Endothelial cell of umbilical vein (primary cell): ENCODE results near the gene TWIST2. TPM values are rescaled to one million over a fixed set of nuclear protein-coding genes. Genes with fewer than 3 reads are reported as not detected.

Experiments used
- BruUV-seq: library from RNA; stranded (reverse); fragments of 400-500 nt; replicated peaks from 2 replicates; lab custom pipeline; 2021; lab: Mats Ljungman, UMichigan
- CTCF ChIA-PET: fragments of 300-600, 350-600 bp; sonication (Branson Sonifier 250); formaldehyde crosslinking; loops from one replicate; lab custom pipeline; 2021; ENCODE audit warnings: antibody characterized with exemption, inconsistent platforms; lab: Charles Lee
- POLR2A ChIA-PET: fragments of 300-600, 350-600 bp; sonication (Branson Sonifier 250); formaldehyde crosslinking; loops from one replicate; lab custom pipeline; 2021; ENCODE audit warnings: antibody characterized with exemption, inconsistent platforms; lab: Charles Lee
- DNase-seq: peaks from one replicate; pipeline ENCODE4 v3.0.0-alpha.2; 2011; ENCODE audit warnings: low read depth, low spot score
- FAIRE-seq: peaks from 2 replicates; lab custom pipeline; 2011; peaks lifted over from hg19 to GRCh38; lab: Jason Lieb, UNC
- H2AFZ ChIP-seq: 2 replicates; pipeline ENCODE4 v1.6.0; 2012; ENCODE audit warnings: low read depth, low read length, control low read depth, inconsistent platforms
- H3K27ac ChIP-seq: 2 replicates; pipeline ENCODE4 v1.5.1; 2011; ENCODE audit warnings: low read depth, mild to moderate bottlenecking, control low read depth, low read length, moderate library complexity; ENCODE audit not compliant: insufficient read depth
- H3K27me3 ChIP-seq, 2 experiments: 2 replicates each; pipeline versions ENCODE4 v1.6.0 to v1.6.1; 2011; ENCODE audit warnings: low read length in 2 of 2, mixed read lengths in 1 of 2; ENCODE audit not compliant: control insufficient read depth in 2 of 2, insufficient read depth in 2 of 2
- H3K36me3 ChIP-seq, 2 experiments: 2 replicates in 1 of 2; 3 replicates in 1 of 2; pipeline ENCODE4 v1.5.1; 2011; ENCODE audit warnings: low read length in 2 of 2, mild to moderate bottlenecking in 1 of 2, moderate library complexity in 1 of 2; ENCODE audit not compliant: control insufficient read depth in 2 of 2, insufficient read depth in 2 of 2; ENCODE audit errors: extremely low read depth in 1 of 2
- H3K4me1 ChIP-seq: 3 replicates; pipeline ENCODE4 v1.5.1; 2011; ENCODE audit warnings: mild to moderate bottlenecking, low read length; ENCODE audit not compliant: control insufficient read depth, insufficient read depth; ENCODE audit errors: extremely low read depth
- H3K4me2 ChIP-seq: 2 replicates; pipeline ENCODE4 v1.6.1; 2011; ENCODE audit warnings: low read length, control low read depth, mixed read lengths; ENCODE audit not compliant: insufficient read depth
- H3K4me3 ChIP-seq, 3 experiments: fragments of 200-600 bp in 1 of 3; sonication (generic), shearing (Covaris generic) in 1 of 3; replicated peaks in 1 of 3; 2 replicates each; pipeline ENCODE4 v1.5.1; 2011 to 2016; ENCODE audit warnings: control low read depth in 3 of 3, low read length in 3 of 3, mild to moderate bottlenecking in 2 of 3, inconsistent platforms in 1 of 3, low read depth in 1 of 3, moderate library complexity in 1 of 3; ENCODE audit not compliant: insufficient read depth in 1 of 3
- H3K79me2 ChIP-seq: 2 replicates; pipeline ENCODE4 v1.6.0; 2012; ENCODE audit warnings: low read length, inconsistent platforms; ENCODE audit not compliant: control insufficient read depth, insufficient read depth
- H3K9ac ChIP-seq: replicated peaks from 2 replicates; pipeline ENCODE3; 2011; ENCODE audit warnings: low read length, control low read depth; ENCODE audit not compliant: insufficient read depth; ENCODE audit errors: extremely low read depth
- H3K9me1 ChIP-seq: replicated peaks from 3 replicates; pipeline ENCODE4 v1.6.0; 2011; ENCODE audit warnings: mild to moderate bottlenecking, low read length; ENCODE audit not compliant: control insufficient read depth, insufficient read depth; ENCODE audit errors: extremely low read depth
- H3K9me3 ChIP-seq: replicated peaks from 2 replicates; pipeline ENCODE4 v1.5.1; 2012; ENCODE audit warnings: low read length, inconsistent platforms; ENCODE audit not compliant: control insufficient read depth, insufficient read depth
- H4K20me1 ChIP-seq: replicated peaks from 2 replicates; pipeline ENCODE3; 2011; ENCODE audit warnings: mild to moderate bottlenecking, low read length; ENCODE audit not compliant: control insufficient read depth, insufficient read depth; ENCODE audit errors: extremely low read depth
- CTCF ChIP-seq, 2 donors: IDR thresholded peaks; 1 replicate in 1 of 2; 2 replicates in 1 of 2; pipeline ENCODE4 v1.5.1; 2011; ENCODE audit warnings: low read length in 2 of 2, mild to moderate bottlenecking in 2 of 2, moderate library complexity in 2 of 2, control low read depth in 1 of 2, inconsistent platforms in 1 of 2, low read depth in 1 of 2; ENCODE audit not compliant: insufficient read depth in 1 of 2; ENCODE audit errors: extremely low read depth in 1 of 2
- EZH2 ChIP-seq: IDR thresholded peaks from 2 replicates; pipeline ENCODE4 v1.6.1; 2012; ENCODE audit warnings: borderline replicate concordance, low read depth, mild to moderate bottlenecking, moderate library complexity, low read length, inconsistent platforms; ENCODE audit not compliant: severe bottlenecking
- FOS ChIP-seq: IDR thresholded peaks from 2 replicates; pipeline ENCODE4 v1.6.1; 2011; ENCODE audit warnings: mild to moderate bottlenecking, low read length, moderate library complexity, borderline replicate concordance; ENCODE audit not compliant: insufficient read depth
- GATA2 ChIP-seq: IDR thresholded peaks from 2 replicates; pipeline ENCODE4 v1.7.0; 2011; ENCODE audit warnings: low read depth, mild to moderate bottlenecking, moderate library complexity, mixed read lengths, low read length; ENCODE audit not compliant: insufficient read length, insufficient read depth
- JUN ChIP-seq: IDR thresholded peaks from 2 replicates; pipeline ENCODE4 v1.6.1; 2011; ENCODE audit warnings: borderline replicate concordance, low read depth; ENCODE audit not compliant: insufficient read length, insufficient read depth
- MAX ChIP-seq: IDR thresholded peaks from 2 replicates; pipeline ENCODE4 v1.6.1; 2011; ENCODE audit not compliant: insufficient read depth, insufficient read length
- POLR2A ChIP-seq: IDR thresholded peaks from 2 replicates; pipeline ENCODE4 v1.6.1; 2012; ENCODE audit warnings: low read depth, mild to moderate bottlenecking, control low read depth, low read length
- POLR2AphosphoS5 ChIP-seq: IDR thresholded peaks from 2 replicates; pipeline ENCODE4 v1.6.1; 2012; ENCODE audit warnings: low read depth, mild to moderate bottlenecking, control low read depth, low read length, moderate library complexity; ENCODE audit not compliant: insufficient read depth
- dilution Hi-C: fragments of 300-500 bp; cut with MboI; formaldehyde crosslinking; loops from one replicate; pipeline ENCODE4 v1.15.0; 2019; ENCODE audit warnings: low sequenced_read_pairs; ENCODE audit not compliant: extremely low pct_ligation_motif_present
- intact Hi-C: fragments of 100-400 bp; cut with micrococcal nuclease; formaldehyde crosslinking; loops from one replicate; pipeline ENCODE4 v1.10.0; 2022
- polyA plus RNA-seq, 4 experiments: library from polyadenylated mRNA; depleted of rRNA in 3 of 4; stranded (reverse) in 3 of 4; unstranded in 1 of 4; fragments of >200 nt; gene quantifications; 2 replicates each; pipeline versions ENCODE4 v1.2.1 to v1.2.3, GENCODE V29; 2011 to 2012; ENCODE audit warnings: missing spikeins in 1 of 4
- total RNA-seq: library from RNA; stranded (reverse); gene quantifications from 2 replicates; pipeline ENCODE4 v1.2.3, GENCODE V29; 2021

TWIST2 gene
- total and polyA plus RNA-seq, 2 donors (not counting 3 experiments of a cell fraction or from before 2014, with no cell fraction given) = 2.3 to 3.4 TPM

DNA sequence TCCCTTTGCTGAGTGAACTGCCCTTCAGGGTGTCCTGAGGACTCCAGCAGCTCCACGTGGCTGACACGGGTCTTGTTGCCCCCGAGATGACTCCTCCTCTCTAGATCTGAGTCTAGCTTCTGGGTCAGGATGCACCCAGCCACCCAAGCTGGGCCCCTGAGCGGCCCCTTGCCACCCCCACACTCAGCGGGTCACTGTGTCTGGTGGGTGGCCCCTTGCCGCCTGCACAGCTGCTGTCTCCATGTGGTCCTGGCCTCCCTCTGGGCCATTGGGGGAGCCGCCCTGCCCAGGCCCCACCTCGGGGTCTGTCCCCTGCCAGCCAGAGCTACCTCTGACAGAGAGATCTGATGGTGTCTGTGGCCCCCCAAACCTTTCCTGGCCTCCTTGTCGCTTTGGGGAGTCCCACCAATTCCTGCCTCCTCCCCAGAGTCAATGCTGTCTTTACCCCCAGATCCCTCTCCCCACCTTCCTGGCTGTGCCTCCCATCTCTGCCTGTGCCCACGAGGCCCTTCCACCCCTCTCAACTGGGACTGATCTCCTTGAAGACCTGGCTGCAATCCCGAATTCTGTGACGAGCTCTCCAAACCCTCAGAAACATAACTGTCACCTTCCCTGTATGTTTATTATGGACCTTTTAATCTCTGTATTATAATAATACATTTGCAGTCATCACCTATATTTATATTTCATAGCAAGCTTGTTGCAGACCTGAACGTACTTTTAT lies 46.5 kb downstream of the TWIST2 start:
- DNase-seq (no peak), FAIRE-seq (no peak)
- H3K4me1 ChIP-seq = peaks cover 12% of the 10 kb centered on the region
- no peaks in the 10 kb centered on the region for H3K79me2 ChIP-seq
- H4K20me1 ChIP-seq = no peaks in the 10 kb centered on the region
- TF ChIP-seq MAX (no peak), JUN (no peak), POLR2AphosphoS5 (no peak)
- no peaks in the 10 kb centered on the region for H3K9me3 ChIP-seq
- H3K27ac ChIP-seq = no peak overlapping the region
- no peak overlapping the region for H2AFZ ChIP-seq
- no peak overlapping the region for H3K9ac ChIP-seq
- H3K9me1 ChIP-seq = no peaks in the 10 kb centered on the region
- no peak overlapping the region for H3K4me2 ChIP-seq
- ChIA-PET POLR2A (no interaction called here), CTCF (interaction anchor here (3.2 kb wide), 1 partner anchor 19 kb away, joined by 9 read pairs; no protein-coding TSS in a partner anchor)
- BruUV-seq = no TSS peak
- H3K27me3 ChIP-seq = no peaks in the 10 kb centered on the region
- no peaks in the 10 kb centered on the region for H3K36me3 ChIP-seq
- intact Hi-C loops = no loop called here
- no peak overlapping the region for H3K4me3 ChIP-seq
- dilution Hi-C loops = no loop called here

DNA sequence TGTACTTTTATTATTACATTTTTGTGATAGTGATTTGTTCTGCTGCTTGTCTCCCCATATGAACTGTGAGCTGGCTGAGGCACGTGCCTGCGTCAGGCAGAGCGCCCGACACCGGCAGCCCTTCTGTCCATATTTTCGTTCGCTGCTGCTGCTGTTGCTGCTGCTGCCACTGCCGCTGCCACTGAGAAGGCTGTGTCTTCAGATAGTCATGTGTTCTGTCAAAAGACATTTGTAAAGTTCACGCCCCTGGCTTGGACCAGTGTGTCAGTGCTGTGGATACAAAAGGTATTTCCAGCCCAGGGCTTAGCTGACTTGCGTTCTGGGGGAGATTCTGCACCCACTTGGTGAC lies 47.0 kb downstream of the TWIST2 start:
- BruUV-seq = no TSS peak
- dilution Hi-C loops (no loop called here), intact Hi-C loops (no loop called here)
- H3K9ac ChIP-seq = no peak overlapping the region
- H3K4me2 ChIP-seq = no peak overlapping the region
- TF ChIP-seq JUN (no peak), CTCF (IDR thresholded peaks at IDR 0.05; ENCODE audit: extremely low read depth in 1 of 2, insufficient read depth in 1 of 2, low read depth in 1 of 2, low read length in 2 of 2) (no peak), FOS (no peak), POLR2A (no peak), EZH2 (no peak), MAX (no peak), GATA2 (no peak), POLR2AphosphoS5 (no peak)
- DNase-seq (no peak), FAIRE-seq (no peak)
- no peaks in the 10 kb centered on the region for H3K9me1 ChIP-seq
- H3K36me3 ChIP-seq = no peaks in the 10 kb centered on the region
- H3K27ac ChIP-seq = no peak overlapping the region
- no peaks in the 10 kb centered on the region for H4K20me1 ChIP-seq
- H2AFZ ChIP-seq = no peak overlapping the region
- CTCF ChIA-PET = interaction anchor here (3.2 kb wide), 1 partner anchor 19 kb away, joined by 9 read pairs; no protein-coding TSS in a partner anchor
- POLR2A ChIA-PET = no interaction called here
- H3K4me1 ChIP-seq = peaks cover 12% of the 10 kb centered on the region
- no peaks in the 10 kb centered on the region for H3K79me2 ChIP-seq
- no peak overlapping the region for H3K4me3 ChIP-seq
- H3K27me3 ChIP-seq = no peaks in the 10 kb centered on the region
- H3K9me3 ChIP-seq = no peaks in the 10 kb centered on the region
